ENCODE measurements around the gene SEPTIN8. TPM values are rescaled to one million over a fixed set of nuclear protein-coding genes. Genes with fewer than 3 reads are reported as not detected.

The SEPTIN8 gene
- polyA plus RNA-seq, 1 of the 3 experiments (the other 2 are of a cell fraction) = 54.9 TPM

GRCh38 chr5:132778856-132779255, 1.8 kb upstream of the SEPTIN8 start:
- H3K9me3 ChIP-seq = no peaks in the 10 kb centered on the region

GRCh38 chr5:132778129-132778528, 1.1 kb upstream of the SEPTIN8 start:
- Histone ChIP-seq H3K4me2 (peak overlapping the region; percentile 92; the same call in 1 of the 2 replicates), H3K27me3 (ENCODE audit: insufficient read depth) (no peaks in the 10 kb centered on the region), H4K20me1 (ENCODE audit: insufficient read depth) (no peaks in the 10 kb centered on the region), H3F3A (replicated peaks; ENCODE audit: insufficient read depth) (peaks cover 5% of the 10 kb centered on the region), H3K9me2 (no peaks in the 10 kb centered on the region), H2AFZ (ENCODE audit: low read depth) (peak overlapping the region; percentile 96), H3K36me3 (replicated peaks in 1 of 2; ENCODE audit: control insufficient read depth in 1 of 2, insufficient read depth in 2 of 2, low read length in 1 of 2) (no peaks in the 10 kb centered on the region), H3K27ac (ENCODE audit: low read depth in 2 of 2, low read length in 1 of 2) (no peak overlapping the region), H3K9me3 (no peaks in the 10 kb centered on the region), H3K4me1 (ENCODE audit: control insufficient read depth in 1 of 2, insufficient read depth in 2 of 2, low read depth in 1 of 2, low read length in 1 of 2) (peaks cover 26 to 35% of the 10 kb centered on the region in 2 experiments; a peak in 2 of 4 replicates), H3K9ac (no peak overlapping the region), H3K4me3 (ENCODE audit: low read depth in 2 of 2, low read length in 1 of 2) (peak overlapping the region; percentile 75 to 85; a peak in 1 of 4 replicates), H3K79me2 (ENCODE audit: insufficient read depth) (peaks cover 36% of the 10 kb centered on the region)
- TF ChIP-seq CHD2 (IDR thresholded peaks at IDR 0.05; ENCODE audit: low read length, partially characterized antibody) (no peak), MEF2A (IDR thresholded peaks at IDR 0.05; ENCODE audit: borderline replicate concordance, low read depth) (no peak), SIN3A (IDR thresholded peaks at IDR 0.05; ENCODE audit: borderline replicate concordance, low read depth, low read length) (no peak), RXRA (IDR thresholded peaks at IDR 0.05; ENCODE audit: borderline replicate concordance, low read depth) (no peak), FOSL2 (IDR thresholded peaks at IDR 0.05; ENCODE audit: borderline replicate concordance, low read depth) (no peak), ZBTB33 (IDR thresholded peaks at IDR 0.05; ENCODE audit: borderline replicate concordance, low read depth) (no peak), EZH2phosphoT487 (IDR thresholded peaks at IDR 0.05; ENCODE audit: borderline replicate concordance, low read depth) (no peak)
- 84% methylated on average over 4 of the region's 4 CpGs for WGBS (ENCODE audit: low lambda C conversion rate)
- CTCF ChIA-PET = interaction anchor here (1.0 to 1.8 kb wide), 6 partner anchors 11 to 251 kb away, joined by 3 to 11 read pairs (median 4); no protein-coding TSS in a partner anchor
- no peak for DNase-seq
- POLR2A ChIA-PET = interaction anchor here (0.6 kb wide), 1 partner anchor 569 kb away, joined by 3 read pairs; no protein-coding TSS in a partner anchor

More at GRCh38 chr5:132778856-132779255, 1.8 kb upstream of the SEPTIN8 start:
- Histone ChIP-seq H3K27ac (ENCODE audit: low read depth in 2 of 2, low read length in 1 of 2) (no peak overlapping the region), H3K9ac (no peak overlapping the region), H3K4me1 (ENCODE audit: control insufficient read depth in 1 of 2, insufficient read depth in 2 of 2, low read depth in 1 of 2, low read length in 1 of 2) (peaks cover 28% of the 10 kb centered on the region in 2 experiments; a peak in 2 of 4 replicates), H3F3A (replicated peaks; ENCODE audit: insufficient read depth) (peaks cover 5% of the 10 kb centered on the region), H3K4me3 (ENCODE audit: low read depth in 2 of 2, low read length in 1 of 2) (no peak overlapping the region), H3K9me2 (no peaks in the 10 kb centered on the region), H3K79me2 (ENCODE audit: insufficient read depth) (peaks cover 29% of the 10 kb centered on the region), H2AFZ (ENCODE audit: low read depth) (no peak overlapping the region), H3K4me2 (no peak overlapping the region), H3K36me3 (replicated peaks in 1 of 2; ENCODE audit: control insufficient read depth in 1 of 2, insufficient read depth in 2 of 2, low read length in 1 of 2) (no peaks in the 10 kb centered on the region), H4K20me1 (ENCODE audit: insufficient read depth) (no peaks in the 10 kb centered on the region), H3K27me3 (ENCODE audit: insufficient read depth) (no peaks in the 10 kb centered on the region)
- CTCF ChIA-PET = interaction anchor here (1.0 to 1.6 kb wide), 4 partner anchors 19 to 252 kb away, joined by 3 to 5 read pairs (median 4); no protein-coding TSS in a partner anchor
- no peak for DNase-seq
- POLR2A ChIA-PET = no interaction called here
- TF ChIP-seq POLR2AphosphoS5 (IDR thresholded peaks at IDR 0.05; ENCODE audit: low read depth, low read length) (no peak), RXRA (IDR thresholded peaks at IDR 0.05; ENCODE audit: borderline replicate concordance, low read depth) (no peak), NRF1 (IDR thresholded peaks at IDR 0.05; ENCODE audit: low read depth, low read length) (no peak), RCOR1 (IDR thresholded peaks at IDR 0.05; ENCODE audit: low read length) (no peak), SMC3 (IDR thresholded peaks at IDR 0.05; ENCODE audit: low read depth, low read length) (no peak), NFIC (IDR thresholded peaks at IDR 0.05; ENCODE audit: borderline replicate concordance) (no peak), EP300 (IDR thresholded peaks at IDR 0.05; ENCODE audit: borderline replicate concordance in 1 of 2, low read depth in 1 of 2, low read length in 1 of 2) (no peak), JUND (IDR thresholded peaks at IDR 0.05) (no peak), MXI1 (IDR thresholded peaks at IDR 0.05; ENCODE audit: low read depth, low read length) (no peak), FOSL2 (IDR thresholded peaks at IDR 0.05; ENCODE audit: borderline replicate concordance, low read depth) (no peak)
- WGBS (ENCODE audit: low lambda C conversion rate) = 87% methylated on average over 5 of the region's 5 CpGs
